Effector memory CD8-positive, alpha-beta T cell (primary cell): ENCODE measurements around the gene GATA3.
A peak's percentile ranks its signal among the peaks of the same experiment; 100 is the strongest.
"Not testable (repeated sequence)": the region's sequence is repeated elsewhere in the genome, so short reads cannot be mapped to it uniquely, and the experiment has no call there.

Experiments
- ATAC-seq: fragments of 150-1000 bp; cut with Tn5 transposase; replicated peaks from 2 replicates; pipeline ENCODE4 v1.10.0; 2021; ENCODE audit warnings: mild to moderate bottlenecking, moderate library complexity
- DNase-seq, 3 experiments: peaks; one replicate each; pipeline ENCODE4 v3.0.0; 2021
- H3K27ac Mint-ChIP-seq, 2 donors: one replicate each; pipeline ENCODE4 v1.8.0; 2022; ENCODE audit warnings: mild to moderate bottlenecking in 2 of 2, mixed read lengths in 2 of 2, moderate library complexity in 2 of 2
- H3K27me3 Mint-ChIP-seq, 2 donors: one replicate each; pipeline ENCODE4 v1.8.0; 2022; ENCODE audit warnings: mixed read lengths in 2 of 2
- H3K36me3 Mint-ChIP-seq: one replicate; pipeline ENCODE4 v1.8.0; 2022; ENCODE audit warnings: mild to moderate bottlenecking, moderate library complexity, mixed read lengths; ENCODE audit not compliant: insufficient read depth
- H3K4me1 Mint-ChIP-seq, 2 donors: one replicate each; pipeline ENCODE4 v1.8.0; 2022; ENCODE audit warnings: low read depth in 2 of 2, mixed read lengths in 2 of 2
- H3K4me3 Mint-ChIP-seq, 2 donors: one replicate each; pipeline ENCODE4 v1.8.0; 2022; ENCODE audit warnings: mild to moderate bottlenecking in 2 of 2, mixed read lengths in 2 of 2, moderate library complexity in 2 of 2
- H3K9me3 Mint-ChIP-seq, 2 donors: one replicate each; pipeline ENCODE4 v1.8.0; 2022; ENCODE audit warnings: mixed read lengths in 2 of 2
- total RNA-seq, 9 experiments: gene quantifications; one replicate each; lab custom pipeline; 2026; lab: John Stamatoyannopoulos, UW

The GATA3 gene
- 27.3 to 169 (median 67.4) reads per million in 9 experiments for total RNA-seq

DNA sequence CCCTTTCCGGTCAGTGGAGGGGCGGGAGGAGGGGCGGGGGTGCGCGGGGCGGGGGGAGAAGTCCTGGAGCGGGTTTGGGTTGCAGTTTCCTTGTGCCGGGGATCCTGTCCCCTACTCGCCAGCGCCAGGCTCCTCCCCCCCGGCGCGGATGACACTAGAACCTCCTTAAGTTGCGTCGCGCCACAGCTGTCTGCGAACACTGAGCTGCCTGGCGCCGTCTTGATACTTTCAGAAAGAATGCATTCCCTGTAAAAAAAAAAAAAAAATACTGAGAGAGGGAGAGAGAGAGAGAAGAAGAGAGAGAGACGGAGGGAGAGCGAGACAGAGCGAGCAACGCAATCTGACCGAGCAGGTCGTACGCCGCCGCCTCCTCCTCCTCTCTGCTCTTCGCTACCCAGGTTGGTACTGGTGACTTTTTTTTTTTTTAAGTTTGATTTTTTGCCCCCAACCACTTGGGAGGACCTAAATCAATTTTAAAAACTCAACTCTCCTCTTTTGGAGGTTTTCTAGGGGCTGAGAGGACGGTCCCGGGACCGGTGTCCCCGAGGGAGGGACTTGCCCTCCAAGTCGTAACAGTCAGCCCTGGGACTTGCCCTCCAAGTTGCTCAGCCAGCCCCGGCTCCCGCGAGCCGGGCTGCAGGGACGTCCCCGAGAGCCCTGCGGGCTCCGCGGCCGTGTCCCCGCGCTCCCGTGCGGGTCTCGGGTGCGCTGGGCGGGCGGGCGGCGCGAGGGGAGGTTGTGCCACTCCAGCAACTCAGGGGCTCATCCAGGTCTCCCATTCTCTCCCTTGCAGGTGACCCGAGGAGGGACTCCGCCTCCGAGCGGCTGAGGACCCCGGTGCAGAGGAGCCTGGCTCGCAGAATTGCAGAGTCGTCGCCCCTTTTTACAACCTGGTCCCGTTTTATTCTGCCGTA, at the start of gene GATA3:
TSS of gene GATA3 (plus strand) at position 195 of the 914 bp plus-strand sequence. CDS start 968 bp downstream, outside the sequence.
- Mint-ChIP-seq H3K36me3 (peaks cover 77% of the 10 kb centered on the region), H3K27me3 (peaks cover 16 to 31% of the 10 kb centered on the region in 2 donors), H3K4me3 (peak within 1 kb of the TSS; percentile 90 to 97), H3K9me3 (no peaks in the 10 kb centered on the region), H3K4me1 (peaks cover 44 to 45% of the 10 kb centered on the region in 2 donors), H3K27ac (peak within 1 kb of the TSS; percentile 97 to 100)
- peak; percentile 63 for ATAC-seq
- peak; percentile 78 to 80 (median 78) for DNase-seq

DNA sequence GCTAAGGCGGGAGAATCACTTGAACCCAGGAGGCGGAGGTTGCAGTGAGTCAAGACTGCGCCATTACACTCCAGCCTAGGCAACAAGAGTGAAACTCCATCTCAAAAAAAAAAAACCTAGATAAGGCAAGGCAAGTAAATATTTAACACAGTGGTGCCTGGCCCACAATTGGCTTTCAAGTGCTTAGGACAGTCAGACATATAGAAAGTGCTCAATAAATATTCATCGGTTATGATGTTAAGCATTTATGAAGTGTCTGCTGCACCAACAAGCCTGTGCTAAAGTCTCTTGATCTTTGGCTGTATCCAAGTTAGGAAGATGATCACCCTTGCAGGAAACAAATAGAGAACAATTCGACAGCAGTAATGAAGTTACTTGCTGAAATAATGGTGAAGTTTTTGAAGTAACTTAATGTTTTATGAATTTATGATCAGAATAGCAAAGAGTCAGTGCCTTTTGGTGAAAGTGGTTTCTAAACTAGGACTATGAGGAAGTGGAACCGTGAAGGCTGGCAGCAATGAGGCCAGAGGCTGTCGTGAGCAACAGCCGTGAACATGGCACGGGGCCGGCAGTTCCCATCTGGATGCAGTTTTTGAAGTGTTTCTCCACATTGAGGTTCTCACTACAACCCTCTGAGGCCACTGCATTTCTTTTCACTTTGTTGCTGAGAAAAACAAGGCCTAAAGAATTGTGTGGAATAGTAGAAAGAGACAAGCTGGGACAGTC, 48.1 kb upstream of the GATA3 start:
- ATAC-seq = no peak
- Mint-ChIP-seq H3K36me3 (peaks cover 23% of the 10 kb centered on the region), H3K27me3 (no peaks in the 10 kb centered on the region), H3K9me3 (peaks cover 0 to 2% of the 10 kb centered on the region in 2 donors), H3K4me3 (no peak overlapping the region), H3K4me1 (peaks cover 0 to 4% of the 10 kb centered on the region in 2 donors), H3K27ac (no peak overlapping the region)
- DNase-seq = no peak

DNA sequence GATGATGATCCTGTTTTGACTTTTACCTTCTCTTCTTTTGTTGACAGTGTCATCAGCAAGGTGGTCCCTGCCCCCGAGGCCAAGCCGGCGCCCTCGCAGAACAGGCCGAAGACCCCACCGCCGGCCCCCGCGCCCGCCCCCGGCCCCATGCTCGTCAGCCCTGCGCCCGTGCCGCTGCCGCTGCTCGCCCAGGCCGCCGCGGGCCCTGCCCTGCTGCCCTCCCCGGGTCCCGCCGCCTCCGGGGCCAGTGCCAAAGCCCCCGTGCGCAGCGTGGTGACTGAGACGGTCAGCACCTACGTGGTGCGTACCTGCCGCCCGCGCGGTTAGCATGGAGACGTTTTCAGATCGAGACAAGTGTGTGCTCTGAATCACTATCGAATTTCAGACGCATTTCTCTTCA, 45.5 kb upstream of the GATA3 start:
- Mint-ChIP-seq H3K27me3 (no peaks in the 10 kb centered on the region), H3K4me1 (peaks cover 0 to 4% of the 10 kb centered on the region in 2 donors), H3K27ac (no peak overlapping the region), H3K9me3 (no peaks in the 10 kb centered on the region), H3K36me3 (peaks cover 29% of the 10 kb centered on the region), H3K4me3 (no peak overlapping the region)
- no peak for DNase-seq
- no peak for ATAC-seq

DNA sequence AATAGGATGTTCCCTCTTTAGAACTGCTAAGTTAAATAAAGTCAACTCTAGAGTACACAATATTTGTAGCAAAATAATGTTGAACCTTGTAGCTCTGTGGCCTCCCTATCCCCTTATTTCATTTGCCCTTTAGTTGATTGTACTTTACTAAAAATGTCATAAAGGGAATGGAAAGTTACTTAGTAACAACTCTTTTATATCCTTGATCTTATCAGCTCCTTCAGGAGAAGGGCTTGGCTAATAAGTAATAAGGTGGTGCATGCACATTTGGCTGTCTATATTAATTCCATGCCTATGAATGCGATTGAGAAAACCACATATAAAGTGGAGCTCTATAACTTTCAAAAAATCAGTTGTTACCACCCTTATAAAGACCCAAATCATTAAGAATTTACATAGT, 41.5 kb upstream of the GATA3 start:
- Mint-ChIP-seq H3K27ac (no peak overlapping the region), H3K4me1 (no peaks in the 10 kb centered on the region), H3K27me3 (no peaks in the 10 kb centered on the region), H3K36me3 (peaks cover 30% of the 10 kb centered on the region), H3K9me3 (no peaks in the 10 kb centered on the region), H3K4me3 (no peak overlapping the region)
- ATAC-seq = no peak
- DNase-seq = no peak

DNA sequence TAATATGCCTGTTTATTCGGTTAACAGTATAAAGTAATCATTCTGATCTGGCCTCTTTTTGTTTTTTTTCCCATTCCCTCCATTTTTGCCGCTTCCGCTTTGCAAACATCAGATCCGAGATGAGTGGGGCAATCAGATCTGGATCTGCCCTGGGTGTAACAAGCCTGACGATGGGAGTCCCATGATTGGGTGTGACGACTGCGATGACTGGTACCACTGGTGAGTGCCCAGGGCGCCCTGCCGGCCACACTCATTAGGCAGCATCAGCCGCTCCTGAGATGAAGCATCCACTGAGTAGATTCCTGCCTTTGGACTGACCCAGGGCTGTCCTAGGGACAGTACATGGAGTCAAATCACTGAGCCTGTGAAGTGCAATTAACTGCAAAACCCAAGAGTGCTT, 40.9 kb upstream of the GATA3 start:
- no peaks in the 10 kb centered on the region for H3K4me1 Mint-ChIP-seq
- no peak overlapping the region for H3K4me3 Mint-ChIP-seq
- H3K36me3 Mint-ChIP-seq = peaks cover 30% of the 10 kb centered on the region
- ATAC-seq = no peak
- DNase-seq = no peak
- H3K27ac Mint-ChIP-seq = no peak overlapping the region
- H3K27me3 Mint-ChIP-seq = no peaks in the 10 kb centered on the region
- H3K9me3 Mint-ChIP-seq = no peaks in the 10 kb centered on the region

DNA sequence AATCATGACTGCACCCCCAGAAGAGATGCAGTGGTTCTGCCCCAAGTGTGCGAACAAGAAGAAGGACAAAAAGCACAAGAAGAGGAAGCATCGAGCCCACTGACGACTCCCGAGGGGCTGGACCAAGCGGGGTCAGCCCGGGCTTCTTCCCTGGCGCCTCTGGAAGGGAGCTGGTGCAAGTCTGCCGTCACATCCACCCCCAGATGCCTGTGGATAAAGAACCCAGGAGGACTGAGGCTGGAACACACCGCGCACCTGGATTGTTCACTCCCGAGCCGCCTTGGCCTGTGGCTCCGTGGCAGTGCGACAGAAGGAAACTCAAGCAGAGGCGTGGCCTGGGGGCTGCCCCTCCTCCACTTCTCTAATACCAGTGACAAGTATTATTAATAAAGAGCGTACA, 39.8 kb upstream of the GATA3 start:
- no peak for ATAC-seq
- no peaks in the 10 kb centered on the region for H3K4me1 Mint-ChIP-seq
- H3K9me3 Mint-ChIP-seq = no peaks in the 10 kb centered on the region
- H3K36me3 Mint-ChIP-seq = peaks cover 24% of the 10 kb centered on the region
- H3K27me3 Mint-ChIP-seq = no peaks in the 10 kb centered on the region
- DNase-seq = no peak
- no peak overlapping the region for H3K4me3 Mint-ChIP-seq
- H3K27ac Mint-ChIP-seq = no peak overlapping the region

DNA sequence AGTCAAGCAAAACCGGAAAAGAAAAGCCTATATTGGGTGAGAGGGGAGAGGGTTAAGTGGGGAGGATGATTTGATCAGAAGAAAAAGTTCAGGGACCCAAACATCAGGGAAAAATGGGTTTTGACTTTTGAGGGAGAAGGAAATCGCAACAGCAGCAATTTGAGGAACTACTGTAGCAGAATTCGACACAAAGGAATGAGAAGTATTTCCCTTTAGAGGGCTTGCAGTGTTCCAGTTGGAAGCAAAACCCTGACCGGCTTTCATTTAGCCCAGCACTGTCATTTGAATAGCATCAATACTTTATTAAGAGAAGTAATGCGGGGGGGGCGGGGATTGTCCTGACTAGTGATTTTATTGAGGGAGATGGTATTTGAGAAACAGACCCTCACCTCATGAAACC, 37.2 kb upstream of the GATA3 start:
- Mint-ChIP-seq H3K9me3 (no peaks in the 10 kb centered on the region), H3K4me1 (no peaks in the 10 kb centered on the region), H3K4me3 (no peak overlapping the region), H3K36me3 (peaks cover 14% of the 10 kb centered on the region), H3K27me3 (peaks cover 0 to 4% of the 10 kb centered on the region in 2 donors), H3K27ac (no peak overlapping the region)
- ATAC-seq (no peak), DNase-seq (no peak)

DNA sequence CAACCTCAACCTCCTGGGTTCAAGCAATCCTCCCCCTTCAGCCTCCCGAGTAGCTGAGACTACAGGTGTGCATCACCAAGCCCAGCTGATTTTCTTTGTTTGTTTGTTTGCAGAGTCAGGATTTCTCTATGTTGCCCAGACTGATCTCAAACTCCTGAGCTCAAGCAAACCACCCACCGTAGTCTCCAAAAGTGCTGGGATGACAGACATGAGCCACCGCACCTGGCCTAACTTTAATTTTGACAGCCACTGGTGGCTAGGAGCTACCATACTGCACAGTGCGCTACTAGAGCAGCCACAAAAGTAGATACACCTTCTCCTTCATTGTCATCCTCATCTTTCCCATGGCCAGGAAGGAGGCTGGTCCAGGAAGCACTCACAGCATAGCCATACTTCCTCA, 31.2 kb upstream of the GATA3 start:
- Mint-ChIP-seq H3K36me3 (no peaks in the 10 kb centered on the region), H3K27ac (no peak overlapping the region), H3K4me3 (no peak overlapping the region), H3K27me3 (peaks cover 14 to 47% of the 10 kb centered on the region in 2 donors), H3K9me3 (no peaks in the 10 kb centered on the region), H3K4me1 (peaks cover 0 to 5% of the 10 kb centered on the region in 2 donors)
- ATAC-seq (no peak), DNase-seq (no peak)

DNA sequence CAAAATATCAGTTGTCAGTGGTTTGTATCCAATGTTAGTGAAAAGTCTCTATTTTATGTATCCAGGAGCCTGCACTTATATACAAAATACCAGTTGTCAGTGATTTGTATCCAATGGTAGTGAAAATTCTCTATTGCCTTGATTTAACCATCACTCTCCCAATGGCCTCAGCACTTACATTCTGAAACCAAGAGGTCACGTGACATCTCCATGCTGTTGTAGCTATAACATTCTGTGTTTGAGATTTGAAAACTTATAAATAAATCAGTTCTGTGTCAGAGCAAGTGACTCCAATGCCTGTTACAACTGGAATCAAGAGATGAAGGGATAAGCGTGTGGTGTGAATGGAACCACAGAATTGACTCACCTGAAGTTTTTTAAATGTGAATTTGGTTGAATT, 30.6 kb upstream of the GATA3 start:
- Mint-ChIP-seq H3K9me3 (no peaks in the 10 kb centered on the region), H3K36me3 (no peaks in the 10 kb centered on the region), H3K4me1 (peaks cover 0 to 5% of the 10 kb centered on the region in 2 donors), H3K27me3 (peaks cover 14 to 47% of the 10 kb centered on the region in 2 donors), H3K27ac (no peak overlapping the region), H3K4me3 (no peak overlapping the region)
- ATAC-seq (no peak), DNase-seq (no peak)

DNA sequence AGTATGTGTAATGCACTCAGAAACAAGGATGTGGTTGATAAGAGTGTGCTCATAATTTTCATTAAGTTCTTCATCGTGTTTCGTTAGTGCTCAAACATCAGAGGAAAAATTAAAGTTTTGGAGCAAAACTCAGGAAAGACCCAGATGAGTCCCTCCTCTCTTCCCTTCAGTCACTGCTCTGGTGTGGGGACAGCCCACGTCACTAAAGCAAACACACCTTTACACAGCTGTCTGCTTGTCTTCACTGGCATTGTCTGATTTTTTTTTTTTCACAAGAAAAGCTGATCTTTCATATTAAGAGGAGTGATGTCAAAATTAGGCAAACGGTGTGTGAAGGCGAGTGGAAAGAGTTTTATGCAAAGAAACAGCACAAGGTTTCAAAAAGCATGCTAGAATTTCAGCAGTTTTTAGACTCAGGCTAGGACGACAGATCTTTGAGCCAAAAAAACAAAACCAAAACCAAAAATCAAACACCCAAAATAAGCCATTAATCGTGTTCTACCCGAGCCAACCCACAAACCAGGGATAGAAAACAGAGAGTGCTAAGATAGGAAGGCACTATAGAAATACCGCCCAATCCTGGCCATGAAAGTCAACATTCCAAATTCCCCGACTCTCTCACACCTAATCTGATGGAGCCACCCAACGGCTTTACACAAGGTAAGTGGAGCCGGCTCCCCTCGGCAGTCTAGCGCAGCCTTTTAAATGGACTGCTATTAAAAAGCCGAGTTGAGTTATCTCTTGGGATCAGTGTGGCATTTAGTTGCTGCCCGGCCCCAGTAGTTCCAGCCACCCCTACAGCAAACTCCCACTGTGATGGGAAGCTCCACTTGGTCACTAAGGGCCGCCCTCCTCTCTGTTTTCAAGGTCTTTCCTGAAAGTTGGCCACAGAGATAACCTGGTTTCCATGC, 27.9 kb upstream of the GATA3 start:
- H3K9me3 Mint-ChIP-seq = no peaks in the 10 kb centered on the region
- ATAC-seq (no peak), DNase-seq (no peak)
- peak overlapping the region; percentile 11 to 42 for H3K27ac Mint-ChIP-seq
- peak overlapping the region; percentile 63 to 78 for H3K4me3 Mint-ChIP-seq
- H3K36me3 Mint-ChIP-seq = peaks cover 3% of the 10 kb centered on the region
- H3K4me1 Mint-ChIP-seq = peaks cover 0 to 5% of the 10 kb centered on the region in 2 donors
- H3K27me3 Mint-ChIP-seq = peaks cover 18 to 59% of the 10 kb centered on the region in 2 donors

DNA sequence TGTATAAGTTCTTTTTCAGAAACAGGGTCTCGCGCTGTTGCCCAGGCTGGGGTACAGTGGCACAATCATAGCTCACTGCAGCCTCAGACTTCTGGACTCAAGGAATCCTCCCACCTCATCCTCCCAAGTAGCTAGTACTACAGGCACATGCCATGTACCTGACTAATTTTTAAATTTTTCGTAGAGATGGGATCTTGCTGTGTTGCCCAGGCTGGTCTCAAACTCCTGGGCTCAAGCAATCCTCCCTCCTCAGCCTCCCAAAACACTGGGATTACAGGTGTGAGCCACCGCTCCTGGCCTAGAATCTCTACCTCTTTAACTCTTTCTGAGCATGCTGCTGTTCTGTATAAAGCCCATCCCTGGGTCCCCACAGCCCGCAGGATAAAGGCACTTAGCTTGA, 23.3 kb upstream of the GATA3 start:
- not testable (repeated sequence) for H3K27ac Mint-ChIP-seq, DNase-seq, ATAC-seq, H3K4me3 Mint-ChIP-seq, H3K9me3 Mint-ChIP-seq
- Mint-ChIP-seq H3K4me1 (peaks cover 4 to 12% of the 10 kb centered on the region in 2 donors), H3K36me3 (peaks cover 19% of the 10 kb centered on the region), H3K27me3 (peaks cover 41 to 67% of the 10 kb centered on the region in 2 donors)

DNA sequence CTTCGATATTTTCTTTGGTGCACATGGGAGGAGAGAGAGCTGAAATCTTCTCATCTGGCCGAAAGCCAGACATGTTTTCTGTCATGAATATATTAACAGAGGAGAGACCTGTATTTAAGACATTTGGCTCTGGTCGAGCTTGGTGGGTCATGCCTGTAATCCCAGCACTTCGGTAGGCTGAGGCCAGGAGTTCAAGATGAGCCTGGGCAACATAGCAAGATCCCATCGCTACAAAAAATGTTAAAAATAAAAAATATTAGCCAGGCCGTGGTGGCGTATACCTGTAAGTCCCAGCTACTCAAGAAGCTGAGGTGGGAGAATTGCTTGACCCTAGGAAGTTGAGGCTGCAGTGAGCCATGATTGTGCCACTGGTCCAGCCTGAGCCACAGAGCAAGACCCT, 21.9 kb upstream of the GATA3 start:
- Mint-ChIP-seq H3K4me3 (no peak overlapping the region), H3K9me3 (no peaks in the 10 kb centered on the region), H3K27me3 (peaks cover 44 to 67% of the 10 kb centered on the region in 2 donors), H3K27ac (no peak overlapping the region), H3K4me1 (peaks cover 6 to 9% of the 10 kb centered on the region in 2 donors), H3K36me3 (peaks cover 32% of the 10 kb centered on the region)
- ATAC-seq (no peak), DNase-seq (no peak)
